ENCODE measurements around the gene FAM174B.

FAM174B gene

GRCh38 chr15:92638709-92639365 is 16.7 kb downstream of the FAM174B start:
- no peak for DNase-seq

- DNase-seq: no peak
Observed at GRCh38 chr15:92638291-92638708, 17.3 kb downstream of the FAM174B start.

- DNase-seq: no peak
Observed at GRCh38 chr15:92637626-92638025, 17.9 kb downstream of the FAM174B start.

GRCh38 chr15:92636908-92637481 is 18.6 kb downstream of the FAM174B start:
- no peak for DNase-seq

GRCh38 chr15:92636401-92636907 is 19.1 kb downstream of the FAM174B start:
- DNase-seq: no peak

- DNase-seq: no peak
Observed at GRCh38 chr15:92634671-92635201, 20.8 kb downstream of the FAM174B start.

- DNase-seq: no peak
Observed at GRCh38 chr15:92634060-92634459, 21.5 kb downstream of the FAM174B start.

GRCh38 chr15:92633418-92633817 is 22.2 kb downstream of the FAM174B start:
- no peak for DNase-seq

GRCh38 chr15:92633001-92633400 is 22.6 kb downstream of the FAM174B start:
- no peak for DNase-seq

- no peak for DNase-seq
Observed at GRCh38 chr15:92631721-92632120, 23.9 kb downstream of the FAM174B start.

GRCh38 chr15:92629975-92630626 is 25.5 kb downstream of the FAM174B start:
- no peak for DNase-seq

- DNase-seq: no peak
Observed at GRCh38 chr15:92629276-92629974, 26.1 kb downstream of the FAM174B start.

- DNase-seq: no peak
Observed at GRCh38 chr15:92627014-92627413, 28.6 kb downstream of the FAM174B start.

- no peak for DNase-seq
Observed at GRCh38 chr15:92625251-92625980, 30.2 kb downstream of the FAM174B start.

- DNase-seq: no peak
Observed at GRCh38 chr15:92624401-92624991, 31.1 kb downstream of the FAM174B start.

- no peak for DNase-seq
Observed at GRCh38 chr15:92623435-92623834, 32.1 kb downstream of the FAM174B start.

- no peak for DNase-seq
Observed at GRCh38 chr15:92621972-92622533, 33.5 kb downstream of the FAM174B start.

GRCh38 chr15:92620991-92621390 is 34.6 kb downstream of the FAM174B start:
- DNase-seq: no peak

- no peak for DNase-seq
Observed at GRCh38 chr15:92619145-92620101, 36.2 kb downstream of the FAM174B start.

Data from CD4-positive, alpha-beta T cell treated with Interleukin-12 subunit alpha and Interleukin-12 subunit beta, for 1 hour (primary cell).